Fibroblast of lung (primary cell): ENCODE results near the gene PROX2.

Source experiments
- EZH2 ChIP-seq: IDR thresholded peaks from 2 replicates; pipeline ENCODE4 v1.5.1; 2012; ENCODE audit warnings: low read length, control low read depth, mild to moderate bottlenecking; ENCODE audit errors: missing control alignments
- TF ChIP-seq, protein P1 (sequence below), 2 donors: IDR thresholded peaks in 1 of 2; conservative IDR thresholded peaks in 1 of 2; 1 replicate in 1 of 2; 2 replicates in 1 of 2; pipeline ENCODE4 v1.5.1; 2011 to 2012; ENCODE audit warnings: low read length in 2 of 2, control low read depth in 1 of 2, inconsistent platforms in 1 of 2, low read depth in 1 of 2, mild to moderate bottlenecking in 1 of 2

GRCh38 chr14:74829251-74829650 is 46.7 kb downstream of the PROX2 start:
- TF ChIP-seq, protein P1, sequence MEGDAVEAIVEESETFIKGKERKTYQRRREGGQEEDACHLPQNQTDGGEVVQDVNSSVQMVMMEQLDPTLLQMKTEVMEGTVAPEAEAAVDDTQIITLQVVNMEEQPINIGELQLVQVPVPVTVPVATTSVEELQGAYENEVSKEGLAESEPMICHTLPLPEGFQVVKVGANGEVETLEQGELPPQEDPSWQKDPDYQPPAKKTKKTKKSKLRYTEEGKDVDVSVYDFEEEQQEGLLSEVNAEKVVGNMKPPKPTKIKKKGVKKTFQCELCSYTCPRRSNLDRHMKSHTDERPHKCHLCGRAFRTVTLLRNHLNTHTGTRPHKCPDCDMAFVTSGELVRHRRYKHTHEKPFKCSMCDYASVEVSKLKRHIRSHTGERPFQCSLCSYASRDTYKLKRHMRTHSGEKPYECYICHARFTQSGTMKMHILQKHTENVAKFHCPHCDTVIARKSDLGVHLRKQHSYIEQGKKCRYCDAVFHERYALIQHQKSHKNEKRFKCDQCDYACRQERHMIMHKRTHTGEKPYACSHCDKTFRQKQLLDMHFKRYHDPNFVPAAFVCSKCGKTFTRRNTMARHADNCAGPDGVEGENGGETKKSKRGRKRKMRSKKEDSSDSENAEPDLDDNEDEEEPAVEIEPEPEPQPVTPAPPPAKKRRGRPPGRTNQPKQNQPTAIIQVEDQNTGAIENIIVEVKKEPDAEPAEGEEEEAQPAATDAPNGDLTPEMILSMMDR (conservative IDR thresholded peaks at IDR 0.05 in 1 of 2, IDR thresholded peaks at IDR 0.05 in 1 of 2; ENCODE audit: low read depth in 1 of 2, low read length in 2 of 2) = no peak
- TF ChIP-seq EZH2 = no peak
